Omental fat pad (tissue), 4 donors: ENCODE measurements around the gene OSBPL1A. TPM values are rescaled to one million over a fixed set of nuclear protein-coding genes. Genes with fewer than 3 reads are reported as not detected.
"Not testable (repeated sequence)": the region's sequence is repeated elsewhere in the genome, so short reads cannot be mapped to it uniquely, and the experiment has no call there.

Experiments
- ATAC-seq: fragments of 150-250 bp; one replicate; pipeline ENCODE4 v1.9.1; 2016; ENCODE audit warnings: mild to moderate bottlenecking, moderate library complexity; ENCODE audit not compliant: low FRiP score
- DNase-seq: peaks from one replicate; pipeline ENCODE4 v3.0.0-alpha.2; 2019; ENCODE audit warnings: low spot score
- total RNA-seq, 4 donors: library from RNA; depleted of rRNA; stranded (reverse); fragments of >200 nt; gene quantifications; one replicate each; pipeline ENCODE4 v1.1.0, GENCODE V29; 2016
- TF ChIP-seq, protein P1 (sequence below), 3 donors: fragments of 450-650 bp; IDR thresholded peaks; one replicate each; pipeline ENCODE4 v1.5.1; 2016 to 2017; ENCODE audit warnings: antibody characterized with exemption in 3 of 3, mild to moderate bottlenecking in 3 of 3, moderate library complexity in 2 of 3

OSBPL1A gene
- total RNA-seq, 4 donors from 2014 or later = 67.1 to 123 (median 109) TPM

DNA sequence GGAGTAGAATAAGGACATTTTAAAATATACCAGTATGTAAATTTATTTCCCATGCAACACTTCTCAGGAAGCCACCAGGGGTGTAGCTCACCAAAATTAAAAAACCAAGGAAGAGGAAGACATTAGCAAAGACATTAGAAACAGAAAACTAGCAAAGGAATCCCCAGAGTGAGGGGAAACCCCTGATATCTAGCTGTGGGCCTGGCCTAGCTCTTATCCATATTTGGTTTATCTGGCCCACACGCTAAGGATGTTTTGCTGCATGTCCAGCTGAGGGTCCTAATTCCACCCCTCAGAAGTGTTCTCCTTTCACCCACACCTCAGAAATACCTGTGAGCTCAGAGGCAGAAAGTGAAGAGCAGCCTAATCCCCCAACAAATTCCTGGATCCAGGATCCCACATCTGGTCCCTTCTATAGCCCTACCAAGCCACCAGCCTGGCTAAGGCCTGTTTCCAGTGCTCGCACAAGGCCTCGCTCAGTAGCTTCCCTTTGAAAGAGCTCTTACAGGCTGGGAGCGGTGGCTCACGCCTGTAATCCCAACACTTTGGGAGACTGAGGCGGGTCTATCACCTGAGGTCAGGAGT lies 17.4 kb downstream of the OSBPL1A start:
- TF ChIP-seq, protein P1, sequence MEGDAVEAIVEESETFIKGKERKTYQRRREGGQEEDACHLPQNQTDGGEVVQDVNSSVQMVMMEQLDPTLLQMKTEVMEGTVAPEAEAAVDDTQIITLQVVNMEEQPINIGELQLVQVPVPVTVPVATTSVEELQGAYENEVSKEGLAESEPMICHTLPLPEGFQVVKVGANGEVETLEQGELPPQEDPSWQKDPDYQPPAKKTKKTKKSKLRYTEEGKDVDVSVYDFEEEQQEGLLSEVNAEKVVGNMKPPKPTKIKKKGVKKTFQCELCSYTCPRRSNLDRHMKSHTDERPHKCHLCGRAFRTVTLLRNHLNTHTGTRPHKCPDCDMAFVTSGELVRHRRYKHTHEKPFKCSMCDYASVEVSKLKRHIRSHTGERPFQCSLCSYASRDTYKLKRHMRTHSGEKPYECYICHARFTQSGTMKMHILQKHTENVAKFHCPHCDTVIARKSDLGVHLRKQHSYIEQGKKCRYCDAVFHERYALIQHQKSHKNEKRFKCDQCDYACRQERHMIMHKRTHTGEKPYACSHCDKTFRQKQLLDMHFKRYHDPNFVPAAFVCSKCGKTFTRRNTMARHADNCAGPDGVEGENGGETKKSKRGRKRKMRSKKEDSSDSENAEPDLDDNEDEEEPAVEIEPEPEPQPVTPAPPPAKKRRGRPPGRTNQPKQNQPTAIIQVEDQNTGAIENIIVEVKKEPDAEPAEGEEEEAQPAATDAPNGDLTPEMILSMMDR (IDR thresholded peaks at IDR 0.05) = no peak
- DNase-seq = no peak
- no peak for ATAC-seq

DNA sequence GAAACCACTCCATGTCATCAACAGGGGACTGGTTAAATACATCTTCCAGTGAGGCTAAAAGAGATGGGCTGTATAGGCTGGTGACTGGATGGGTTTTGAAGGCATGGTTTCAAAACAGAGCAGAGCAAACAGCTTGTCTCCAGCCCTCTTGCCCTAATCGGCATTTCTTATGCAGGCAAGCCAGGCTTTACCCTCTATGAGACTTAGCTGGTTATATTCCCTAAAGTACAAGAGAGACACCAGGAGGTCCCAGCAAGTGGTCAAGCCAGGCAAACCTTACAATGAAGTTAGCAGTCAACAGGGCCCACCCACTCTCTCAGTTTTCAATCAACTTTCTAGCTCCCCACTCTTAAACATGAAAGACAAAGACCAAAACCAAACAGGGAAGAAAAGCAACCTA lies 19.0 kb downstream of the OSBPL1A start:
- ATAC-seq (no peak), DNase-seq (no peak)
- TF ChIP-seq, protein P1 (IDR thresholded peaks at IDR 0.05) = no peak

DNA sequence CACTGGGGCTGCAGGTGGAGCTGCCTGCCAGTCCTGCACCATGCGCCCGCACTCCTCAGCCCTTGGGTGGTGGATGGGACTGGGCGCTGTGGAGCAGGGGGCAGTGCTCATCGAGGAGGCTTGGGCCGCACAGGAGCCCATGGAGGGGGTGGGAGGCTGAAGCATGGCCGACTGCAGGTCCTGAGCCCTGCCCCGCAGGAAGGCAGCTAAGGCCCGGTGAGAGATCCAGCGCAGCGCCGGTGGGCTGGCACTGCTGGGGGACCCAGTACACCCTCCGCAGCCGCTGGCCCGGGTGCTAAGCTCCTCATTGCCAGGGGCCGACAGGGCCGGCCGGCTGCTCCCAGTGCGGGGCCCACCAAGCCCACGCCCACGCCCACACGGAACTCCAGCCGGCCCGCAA lies 21.1 kb downstream of the OSBPL1A start:
- not testable (repeated sequence) for DNase-seq, ATAC-seq

DNA sequence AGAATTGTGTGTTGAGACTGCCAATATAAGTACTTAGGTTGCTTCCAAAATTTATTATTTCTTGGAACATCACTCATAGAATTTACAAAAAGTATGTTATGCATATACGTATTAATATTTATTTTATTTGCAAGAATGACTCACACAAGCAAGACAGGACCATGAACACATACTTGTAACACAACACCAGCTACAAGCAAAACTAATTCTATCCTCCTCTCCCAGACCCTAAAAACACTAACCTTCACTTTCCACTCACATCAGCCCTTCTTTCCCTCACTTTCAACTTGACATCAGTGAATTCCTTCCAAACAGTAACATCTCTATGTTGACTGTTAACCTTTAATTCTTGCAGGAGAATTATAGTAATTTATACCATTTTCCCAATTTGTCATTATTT lies 24.3 kb downstream of the OSBPL1A start:
- TF ChIP-seq, protein P1 (IDR thresholded peaks at IDR 0.05) = no peak
- DNase-seq (no peak), ATAC-seq (no peak)

DNA sequence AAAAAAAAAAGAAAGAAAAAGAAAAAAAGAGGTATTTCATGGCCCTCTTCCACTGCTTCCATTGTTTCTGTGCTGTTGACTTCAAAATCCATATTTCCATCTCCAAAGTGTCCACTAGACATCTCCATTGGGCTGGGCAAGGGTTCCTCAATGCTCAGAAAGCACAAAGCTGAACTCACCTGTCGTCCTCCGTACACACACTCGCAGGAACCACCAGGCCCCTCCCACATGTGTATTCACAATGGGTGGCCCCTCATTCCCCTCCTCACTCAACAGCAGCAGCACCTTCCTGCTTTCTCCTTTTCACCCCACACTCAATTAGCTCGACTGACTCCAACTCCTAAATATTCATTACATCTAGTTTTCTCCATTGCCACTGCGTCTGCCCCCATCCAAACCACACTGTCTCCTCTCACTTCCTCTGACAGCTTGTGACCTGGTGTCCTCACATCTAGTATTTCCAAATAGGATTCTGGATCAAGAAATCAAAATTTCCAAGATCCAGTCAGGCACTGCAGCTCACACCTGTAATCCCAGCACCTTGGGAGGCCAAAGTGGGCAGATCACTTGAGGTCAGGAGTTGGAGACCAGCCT lies 25.2 kb downstream of the OSBPL1A start:
- ATAC-seq (no peak), DNase-seq (no peak)
- TF ChIP-seq, protein P1 (IDR thresholded peaks at IDR 0.05) = no peak

DNA sequence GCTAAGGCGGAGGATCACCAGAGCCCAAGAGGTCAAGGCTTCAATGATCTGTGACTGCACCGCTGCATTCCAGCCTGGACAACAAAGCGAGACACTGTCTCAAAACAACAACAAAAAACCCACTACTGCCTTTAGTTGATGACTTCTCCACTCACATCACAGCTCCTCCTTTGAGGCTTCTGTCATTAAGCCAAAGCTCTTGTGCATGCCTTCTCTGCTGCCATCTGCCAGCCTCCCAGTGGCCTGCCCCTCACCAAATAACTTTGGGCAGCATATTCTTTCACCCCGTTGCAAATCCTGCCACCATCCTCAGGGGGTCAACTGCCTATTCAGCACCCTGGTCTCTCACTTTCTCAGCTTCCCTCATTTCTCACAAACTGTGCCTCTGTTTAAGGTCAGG lies 27.5 kb downstream of the OSBPL1A start:
- no peak for DNase-seq
- ATAC-seq = no peak
- TF ChIP-seq, protein P1 (IDR thresholded peaks at IDR 0.05) = no peak

DNA sequence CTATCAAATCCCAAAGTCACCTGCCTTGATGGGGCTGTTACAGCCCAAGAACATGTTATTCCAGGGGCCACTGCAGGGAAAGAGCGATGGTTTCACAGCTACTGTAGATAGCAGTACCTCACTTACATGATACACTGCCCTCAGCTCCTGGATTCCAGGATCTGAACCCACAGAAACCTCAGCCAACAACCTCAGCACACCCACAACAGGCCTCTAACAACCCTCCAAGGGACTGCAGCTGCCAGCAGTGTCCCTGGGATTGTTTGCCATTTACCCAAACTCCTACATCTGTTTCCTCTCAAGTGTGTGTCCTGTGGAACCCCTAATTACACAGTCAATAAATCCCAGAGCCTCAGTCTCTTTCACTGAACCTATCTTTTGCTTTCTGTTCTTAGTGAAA lies 28.2 kb downstream of the OSBPL1A start:
- no peak for ATAC-seq
- TF ChIP-seq, protein P1 (IDR thresholded peaks at IDR 0.05) = no peak
- DNase-seq = no peak
